Measurements from ENCODE around the gene HEG1. TPM values are rescaled to one million over a fixed set of nuclear protein-coding genes. Genes with fewer than 3 reads are reported as not detected.

The HEG1 gene
- total and polyA plus RNA-seq, 2 experiments from 2014 or later: 1.8 to 8.8 TPM

DNA sequence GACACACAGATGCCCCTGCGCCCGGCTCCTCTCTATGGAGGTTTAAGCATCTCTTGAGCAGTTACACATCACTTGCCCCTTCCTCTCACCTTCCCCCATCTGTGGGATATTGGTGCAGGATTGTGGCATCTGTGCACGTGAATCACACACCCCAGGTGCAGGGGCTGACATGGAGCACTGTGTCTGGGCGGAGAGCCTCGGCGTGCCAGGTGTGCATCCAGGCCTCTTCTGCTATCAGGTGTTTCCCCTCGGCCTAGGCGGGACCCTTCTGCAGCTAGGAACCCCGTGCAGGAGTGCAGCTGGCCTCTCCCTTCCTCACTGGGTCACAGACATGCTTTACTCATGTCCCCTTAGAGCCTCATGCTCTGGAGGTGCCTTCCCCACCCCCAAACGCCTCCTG lies 87.8 kb downstream of the HEG1 start:
- Mint-ChIP-seq H3K27ac (no peak overlapping the region), H3K4me3 (no peak overlapping the region), H3K27me3 (ENCODE audit: insufficient read depth, low read depth, poor library complexity) (peaks cover 1% of the 10 kb centered on the region), H3K4me1 (no peaks in the 10 kb centered on the region), H3K36me3 (ENCODE audit: low read depth) (no peaks in the 10 kb centered on the region; the same call in 2 of the 3 replicates), H3K9me3 (no peaks in the 10 kb centered on the region)
- TF ChIP-seq REST (IDR thresholded peaks at IDR 0.05; ENCODE audit: unreplicated experiment): no peak
- no peak for TF ChIP-seq ETS1 (IDR thresholded peaks at IDR 0.05)
- TF ChIP-seq STAT1 (IDR thresholded peaks at IDR 0.05; ENCODE audit: unreplicated experiment): no peak
- TF ChIP-seq ZNF114 (CRISPR knock-in tag; IDR thresholded peaks at IDR 0.05): no peak
- TF ChIP-seq EZH2 (IDR thresholded peaks at IDR 0.05; ENCODE audit: low read depth, unreplicated experiment): no peak
- TF ChIP-seq, protein P1, sequence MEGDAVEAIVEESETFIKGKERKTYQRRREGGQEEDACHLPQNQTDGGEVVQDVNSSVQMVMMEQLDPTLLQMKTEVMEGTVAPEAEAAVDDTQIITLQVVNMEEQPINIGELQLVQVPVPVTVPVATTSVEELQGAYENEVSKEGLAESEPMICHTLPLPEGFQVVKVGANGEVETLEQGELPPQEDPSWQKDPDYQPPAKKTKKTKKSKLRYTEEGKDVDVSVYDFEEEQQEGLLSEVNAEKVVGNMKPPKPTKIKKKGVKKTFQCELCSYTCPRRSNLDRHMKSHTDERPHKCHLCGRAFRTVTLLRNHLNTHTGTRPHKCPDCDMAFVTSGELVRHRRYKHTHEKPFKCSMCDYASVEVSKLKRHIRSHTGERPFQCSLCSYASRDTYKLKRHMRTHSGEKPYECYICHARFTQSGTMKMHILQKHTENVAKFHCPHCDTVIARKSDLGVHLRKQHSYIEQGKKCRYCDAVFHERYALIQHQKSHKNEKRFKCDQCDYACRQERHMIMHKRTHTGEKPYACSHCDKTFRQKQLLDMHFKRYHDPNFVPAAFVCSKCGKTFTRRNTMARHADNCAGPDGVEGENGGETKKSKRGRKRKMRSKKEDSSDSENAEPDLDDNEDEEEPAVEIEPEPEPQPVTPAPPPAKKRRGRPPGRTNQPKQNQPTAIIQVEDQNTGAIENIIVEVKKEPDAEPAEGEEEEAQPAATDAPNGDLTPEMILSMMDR (conservative IDR thresholded peaks at IDR 0.05; ENCODE audit: low read depth in 2 of 2): no peak
- TF ChIP-seq JUNB (IDR thresholded peaks at IDR 0.05; ENCODE audit: unreplicated experiment): no peak
- TF ChIP-seq NANOG (IDR thresholded peaks at IDR 0.05; ENCODE audit: borderline replicate concordance): no peak
- TF ChIP-seq, protein P2, sequence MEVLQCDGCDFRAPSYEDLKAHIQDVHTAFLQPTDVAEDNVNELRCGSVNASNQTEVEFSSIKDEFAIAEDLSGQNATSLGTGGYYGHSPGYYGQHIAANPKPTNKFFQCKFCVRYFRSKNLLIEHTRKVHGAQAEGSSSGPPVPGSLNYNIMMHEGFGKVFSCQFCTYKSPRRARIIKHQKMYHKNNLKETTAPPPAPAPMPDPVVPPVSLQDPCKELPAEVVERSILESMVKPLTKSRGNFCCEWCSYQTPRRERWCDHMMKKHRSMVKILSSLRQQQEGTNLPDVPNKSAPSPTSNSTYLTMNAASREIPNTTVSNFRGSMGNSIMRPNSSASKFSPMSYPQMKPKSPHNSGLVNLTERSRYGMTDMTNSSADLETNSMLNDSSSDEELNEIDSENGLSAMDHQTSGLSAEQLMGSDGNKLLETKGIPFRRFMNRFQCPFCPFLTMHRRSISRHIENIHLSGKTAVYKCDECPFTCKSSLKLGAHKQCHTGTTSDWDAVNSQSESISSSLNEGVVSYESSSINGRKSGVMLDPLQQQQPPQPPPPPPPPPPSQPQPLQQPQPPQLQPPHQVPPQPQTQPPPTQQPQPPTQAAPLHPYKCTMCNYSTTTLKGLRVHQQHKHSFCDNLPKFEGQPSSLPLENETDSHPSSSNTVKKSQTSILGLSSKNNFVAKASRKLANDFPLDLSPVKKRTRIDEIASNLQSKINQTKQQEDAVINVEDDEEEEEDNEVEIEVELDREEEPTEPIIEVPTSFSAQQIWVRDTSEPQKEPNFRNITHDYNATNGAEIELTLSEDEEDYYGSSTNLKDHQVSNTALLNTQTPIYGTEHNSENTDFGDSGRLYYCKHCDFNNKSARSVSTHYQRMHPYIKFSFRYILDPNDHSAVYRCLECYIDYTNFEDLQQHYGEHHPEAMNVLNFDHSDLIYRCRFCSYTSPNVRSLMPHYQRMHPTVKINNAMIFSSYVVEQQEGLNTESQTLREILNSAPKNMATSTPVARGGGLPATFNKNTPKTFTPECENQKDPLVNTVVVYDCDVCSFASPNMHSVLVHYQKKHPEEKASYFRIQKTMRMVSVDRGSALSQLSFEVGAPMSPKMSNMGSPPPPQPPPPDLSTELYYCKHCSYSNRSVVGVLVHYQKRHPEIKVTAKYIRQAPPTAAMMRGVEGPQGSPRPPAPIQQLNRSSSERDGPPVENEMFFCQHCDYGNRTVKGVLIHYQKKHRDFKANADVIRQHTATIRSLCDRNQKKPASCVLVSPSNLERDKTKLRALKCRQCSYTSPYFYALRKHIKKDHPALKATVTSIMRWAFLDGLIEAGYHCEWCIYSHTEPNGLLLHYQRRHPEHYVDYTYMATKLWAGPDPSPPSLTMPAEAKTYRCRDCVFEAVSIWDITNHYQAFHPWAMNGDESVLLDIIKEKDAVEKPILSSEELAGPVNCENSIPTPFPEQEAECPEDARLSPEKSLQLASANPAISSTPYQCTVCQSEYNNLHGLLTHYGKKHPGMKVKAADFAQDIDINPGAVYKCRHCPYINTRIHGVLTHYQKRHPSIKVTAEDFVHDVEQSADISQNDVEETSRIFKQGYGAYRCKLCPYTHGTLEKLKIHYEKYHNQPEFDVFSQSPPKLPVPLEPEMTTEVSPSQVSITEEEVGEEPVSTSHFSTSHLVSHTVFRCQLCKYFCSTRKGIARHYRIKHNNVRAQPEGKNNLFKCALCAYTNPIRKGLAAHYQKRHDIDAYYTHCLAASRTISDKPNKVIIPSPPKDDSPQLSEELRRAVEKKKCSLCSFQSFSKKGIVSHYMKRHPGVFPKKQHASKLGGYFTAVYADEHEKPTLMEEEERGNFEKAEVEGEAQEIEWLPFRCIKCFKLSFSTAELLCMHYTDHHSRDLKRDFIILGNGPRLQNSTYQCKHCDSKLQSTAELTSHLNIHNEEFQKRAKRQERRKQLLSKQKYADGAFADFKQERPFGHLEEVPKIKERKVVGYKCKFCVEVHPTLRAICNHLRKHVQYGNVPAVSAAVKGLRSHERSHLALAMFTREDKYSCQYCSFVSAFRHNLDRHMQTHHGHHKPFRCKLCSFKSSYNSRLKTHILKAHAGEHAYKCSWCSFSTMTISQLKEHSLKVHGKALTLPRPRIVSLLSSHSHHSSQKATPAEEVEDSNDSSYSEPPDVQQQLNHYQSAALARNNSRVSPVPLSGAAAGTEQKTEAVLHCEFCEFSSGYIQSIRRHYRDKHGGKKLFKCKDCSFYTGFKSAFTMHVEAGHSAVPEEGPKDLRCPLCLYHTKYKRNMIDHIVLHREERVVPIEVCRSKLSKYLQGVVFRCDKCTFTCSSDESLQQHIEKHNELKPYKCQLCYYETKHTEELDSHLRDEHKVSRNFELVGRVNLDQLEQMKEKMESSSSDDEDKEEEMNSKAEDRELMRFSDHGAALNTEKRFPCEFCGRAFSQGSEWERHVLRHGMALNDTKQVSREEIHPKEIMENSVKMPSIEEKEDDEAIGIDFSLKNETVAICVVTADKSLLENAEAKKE (CRISPR knock-in tag; IDR thresholded peaks at IDR 0.05): no peak
- TF ChIP-seq POLR2AphosphoS5 (IDR thresholded peaks at IDR 0.05; ENCODE audit: low read depth): no peak
- no peaks in the 10 kb centered on the region for H3K27me3 ChIP-seq (ENCODE audit: insufficient read depth)
- no peak overlapping the region for H3K4me3 ChIP-seq
- H3F3A ChIP-seq (replicated peaks; ENCODE audit: low read depth): no peaks in the 10 kb centered on the region
- no peaks in the 10 kb centered on the region for H3K9me2 ChIP-seq (ENCODE audit: insufficient read depth)
- H3K4me2 ChIP-seq: no peak overlapping the region
- ATAC-seq: no peak
- no peak overlapping the region for H3K27ac ChIP-seq (ENCODE audit: low read depth)
- H3K79me2 ChIP-seq (replicated peaks; ENCODE audit: insufficient read depth): no peaks in the 10 kb centered on the region
- no peaks in the 10 kb centered on the region for H4K20me1 ChIP-seq (replicated peaks; ENCODE audit: insufficient read depth)
- DNase-seq (ENCODE audit: low spot score): no peak
- H2AFZ ChIP-seq: no peak overlapping the region
- H3K36me3 ChIP-seq (ENCODE audit: insufficient read depth): no peaks in the 10 kb centered on the region
- H3K4me1 ChIP-seq (ENCODE audit: insufficient read depth): no peaks in the 10 kb centered on the region
